Measurements from ENCODE around the gene TRAPPC1.

Gene TRAPPC1

GRCh38 chr17:7881276-7882054 lies 50.3 kb downstream of the TRAPPC1 start:
- in situ Hi-C loops (cut with MboI; ENCODE audit: low sequenced_read_pairs), result no loop called here
